DMS 273 treated with DMSO at 0.1 percent for 48 hours (cell line): Measurements from ENCODE around the gene SLC6A16.

ENCODE experiments used
- DNase-seq: peaks from one replicate; lab custom pipeline; 2025; lab: John Stamatoyannopoulos, UW

The SLC6A16 gene

GRCh38 chr19:49266409-49266808 lies 58.6 kb downstream of the SLC6A16 start:
- peak; percentile 3 for DNase-seq

- DNase-seq = no peak
These were observed 60.7 kb downstream of the SLC6A16 start for GRCh38 chr19:49264258-49264657.

- no peak for DNase-seq
These were observed 63.4 kb downstream of the SLC6A16 start for GRCh38 chr19:49261602-49262001.

- DNase-seq = no peak
These were observed 68.3 kb downstream of the SLC6A16 start for GRCh38 chr19:49256691-49257090.

GRCh38 chr19:49255674-49256073 lies 69.3 kb downstream of the SLC6A16 start:
- no peak for DNase-seq

GRCh38 chr19:49249933-49250332 lies 75.1 kb downstream of the SLC6A16 start:
- no peak for DNase-seq

- no peak for DNase-seq
These were observed 77.3 kb downstream of the SLC6A16 start for GRCh38 chr19:49247676-49248075.

GRCh38 chr19:49244256-49244655 lies 80.7 kb downstream of the SLC6A16 start:
- DNase-seq = no peak

GRCh38 chr19:49243726-49244125 lies 81.3 kb downstream of the SLC6A16 start:
- no peak for DNase-seq

- no peak for DNase-seq
These were observed 81.9 kb downstream of the SLC6A16 start for GRCh38 chr19:49243129-49243528.

GRCh38 chr19:49241769-49242168 lies 83.2 kb downstream of the SLC6A16 start:
- DNase-seq = no peak
